Measurements from ENCODE around the gene NRF1. TPM values are rescaled to one million over a fixed set of nuclear protein-coding genes. Genes with fewer than 3 reads are reported as not detected.

NRF1 gene
- total and polyA plus RNA-seq, 10 of the 15 experiments (the other 5 are each of a cell fraction or from before 2014, with no cell fraction given): 3.5 to 23.1 (median 13.5) TPM

GRCh38 chr7:129665013-129665401 lies 53.5 kb downstream of the NRF1 start:
- TF ChIP-seq RAD51 (IDR thresholded peaks at IDR 0.05) (no peak), DPF2 (IDR thresholded peaks at IDR 0.05) (no peak)
- in situ Hi-C loops (cut with MboI) (loop anchor here (5.0 kb wide), 1 partner anchor 162 kb away; no protein-coding TSS in a partner anchor), intact Hi-C loops (cut with micrococcal nuclease; ENCODE audit: unreplicated experiment) (no loop called here)
- H3K4me2 ChIP-seq (ENCODE audit: control insufficient read depth, insufficient read depth): no peak overlapping the region
- BruUV-seq (replicated peaks): no TSS peak
- RAD21 ChIA-PET (ENCODE audit: unreplicated experiment): interaction anchor here (0.7 to 1.0 kb wide), 2 partner anchors 164 to 346 kb away, joined by 3 to 4 read pairs; no protein-coding TSS in a partner anchor
- H3K27ac ChIP-seq (ENCODE audit: control insufficient read depth, insufficient read depth): no peak overlapping the region
- H3K36me3 ChIP-seq (ENCODE audit: control insufficient read depth in 2 of 2, insufficient read depth in 2 of 2, low read length in 1 of 2): peaks cover 7 to 11% of the 10 kb centered on the region in 2 experiments
- DNase-seq (ENCODE audit: low read depth, low spot score): no peak
- no peaks in the 10 kb centered on the region for H3K79me2 ChIP-seq (ENCODE audit: control insufficient read depth, insufficient read depth, low read length)
- CTCF ChIA-PET: interaction anchor here (0.6 to 4.4 kb wide), 11 partner anchors 9 to 447 kb away, joined by 3 to 36 read pairs (median 5); no protein-coding TSS in a partner anchor
- peaks cover 14% of the 10 kb centered on the region for H3K9me3 ChIP-seq (replicated peaks; ENCODE audit: control insufficient read depth, insufficient read depth, low read length)
- no peaks in the 10 kb centered on the region for H3K27me3 ChIP-seq (replicated peaks in 1 of 2; ENCODE audit: control insufficient read depth in 2 of 2, insufficient read depth in 2 of 2, low read length in 1 of 2)
- no peak overlapping the region for H2AFZ ChIP-seq (ENCODE audit: control insufficient read depth, low read depth, low read length)
- H4K20me1 ChIP-seq (ENCODE audit: control insufficient read depth, insufficient read depth): no peaks in the 10 kb centered on the region
- no peak overlapping the region for H3K4me3 ChIP-seq
- ATAC-seq: no peak
- FAIRE-seq: no peak
- POLR2A ChIA-PET: no interaction called here
- no peaks in the 10 kb centered on the region for H3K4me1 ChIP-seq (ENCODE audit: control insufficient read depth, insufficient read depth, low read length)
- WGBS (ENCODE audit: insufficient coverage, insufficient replicate concordance, low lambda C conversion rate, missing lambda C conversion rate): 82% methylated on average over 3 of the region's 3 CpGs
- SMC1A ChIA-PET (ENCODE audit: uncharacterized antibody, unreplicated experiment): interaction anchor here (0.7 to 1.7 kb wide), 5 partner anchors 10 to 346 kb away, joined by 3 to 8 read pairs (median 4); no protein-coding TSS in a partner anchor
- H3K9ac ChIP-seq (ENCODE audit: control insufficient read depth, insufficient read depth, low read length): no peak overlapping the region

GRCh38 chr7:129667116-129667515 lies 55.6 kb downstream of the NRF1 start:
- CTCF ChIA-PET: interaction anchor here (0.7 to 4.4 kb wide), 3 partner anchors 25 to 344 kb away, joined by 3 to 36 read pairs (median 4); no protein-coding TSS in a partner anchor
- TF ChIP-seq RAD21 (IDR thresholded peaks at IDR 0.05; ENCODE audit: insufficient read depth, low read depth, low read length) (no peak), DPF2 (IDR thresholded peaks at IDR 0.05) (no peak), ATF3 (IDR thresholded peaks at IDR 0.05; ENCODE audit: borderline replicate concordance, extremely low read depth, low read depth, low read length) (no peak), POLR2AphosphoS2 (IDR thresholded peaks at IDR 0.05; ENCODE audit: low read depth, low read length) (no peak), HDAC2 (IDR thresholded peaks at IDR 0.05) (no peak)
- TF ChIP-seq, protein P1, sequence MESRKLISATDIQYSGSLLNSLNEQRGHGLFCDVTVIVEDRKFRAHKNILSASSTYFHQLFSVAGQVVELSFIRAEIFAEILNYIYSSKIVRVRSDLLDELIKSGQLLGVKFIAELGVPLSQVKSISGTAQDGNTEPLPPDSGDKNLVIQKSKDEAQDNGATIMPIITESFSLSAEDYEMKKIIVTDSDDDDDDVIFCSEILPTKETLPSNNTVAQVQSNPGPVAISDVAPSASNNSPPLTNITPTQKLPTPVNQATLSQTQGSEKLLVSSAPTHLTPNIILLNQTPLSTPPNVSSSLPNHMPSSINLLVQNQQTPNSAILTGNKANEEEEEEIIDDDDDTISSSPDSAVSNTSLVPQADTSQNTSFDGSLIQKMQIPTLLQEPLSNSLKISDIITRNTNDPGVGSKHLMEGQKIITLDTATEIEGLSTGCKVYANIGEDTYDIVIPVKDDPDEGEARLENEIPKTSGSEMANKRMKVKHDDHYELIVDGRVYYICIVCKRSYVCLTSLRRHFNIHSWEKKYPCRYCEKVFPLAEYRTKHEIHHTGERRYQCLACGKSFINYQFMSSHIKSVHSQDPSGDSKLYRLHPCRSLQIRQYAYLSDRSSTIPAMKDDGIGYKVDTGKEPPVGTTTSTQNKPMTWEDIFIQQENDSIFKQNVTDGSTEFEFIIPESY (IDR thresholded peaks at IDR 0.05): no peak
- TF ChIP-seq, protein P2, sequence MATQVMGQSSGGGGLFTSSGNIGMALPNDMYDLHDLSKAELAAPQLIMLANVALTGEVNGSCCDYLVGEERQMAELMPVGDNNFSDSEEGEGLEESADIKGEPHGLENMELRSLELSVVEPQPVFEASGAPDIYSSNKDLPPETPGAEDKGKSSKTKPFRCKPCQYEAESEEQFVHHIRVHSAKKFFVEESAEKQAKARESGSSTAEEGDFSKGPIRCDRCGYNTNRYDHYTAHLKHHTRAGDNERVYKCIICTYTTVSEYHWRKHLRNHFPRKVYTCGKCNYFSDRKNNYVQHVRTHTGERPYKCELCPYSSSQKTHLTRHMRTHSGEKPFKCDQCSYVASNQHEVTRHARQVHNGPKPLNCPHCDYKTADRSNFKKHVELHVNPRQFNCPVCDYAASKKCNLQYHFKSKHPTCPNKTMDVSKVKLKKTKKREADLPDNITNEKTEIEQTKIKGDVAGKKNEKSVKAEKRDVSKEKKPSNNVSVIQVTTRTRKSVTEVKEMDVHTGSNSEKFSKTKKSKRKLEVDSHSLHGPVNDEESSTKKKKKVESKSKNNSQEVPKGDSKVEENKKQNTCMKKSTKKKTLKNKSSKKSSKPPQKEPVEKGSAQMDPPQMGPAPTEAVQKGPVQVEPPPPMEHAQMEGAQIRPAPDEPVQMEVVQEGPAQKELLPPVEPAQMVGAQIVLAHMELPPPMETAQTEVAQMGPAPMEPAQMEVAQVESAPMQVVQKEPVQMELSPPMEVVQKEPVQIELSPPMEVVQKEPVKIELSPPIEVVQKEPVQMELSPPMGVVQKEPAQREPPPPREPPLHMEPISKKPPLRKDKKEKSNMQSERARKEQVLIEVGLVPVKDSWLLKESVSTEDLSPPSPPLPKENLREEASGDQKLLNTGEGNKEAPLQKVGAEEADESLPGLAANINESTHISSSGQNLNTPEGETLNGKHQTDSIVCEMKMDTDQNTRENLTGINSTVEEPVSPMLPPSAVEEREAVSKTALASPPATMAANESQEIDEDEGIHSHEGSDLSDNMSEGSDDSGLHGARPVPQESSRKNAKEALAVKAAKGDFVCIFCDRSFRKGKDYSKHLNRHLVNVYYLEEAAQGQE (IDR thresholded peaks at IDR 0.05; ENCODE audit: low read depth, low read length): no peak
- TF ChIP-seq, protein P3, sequence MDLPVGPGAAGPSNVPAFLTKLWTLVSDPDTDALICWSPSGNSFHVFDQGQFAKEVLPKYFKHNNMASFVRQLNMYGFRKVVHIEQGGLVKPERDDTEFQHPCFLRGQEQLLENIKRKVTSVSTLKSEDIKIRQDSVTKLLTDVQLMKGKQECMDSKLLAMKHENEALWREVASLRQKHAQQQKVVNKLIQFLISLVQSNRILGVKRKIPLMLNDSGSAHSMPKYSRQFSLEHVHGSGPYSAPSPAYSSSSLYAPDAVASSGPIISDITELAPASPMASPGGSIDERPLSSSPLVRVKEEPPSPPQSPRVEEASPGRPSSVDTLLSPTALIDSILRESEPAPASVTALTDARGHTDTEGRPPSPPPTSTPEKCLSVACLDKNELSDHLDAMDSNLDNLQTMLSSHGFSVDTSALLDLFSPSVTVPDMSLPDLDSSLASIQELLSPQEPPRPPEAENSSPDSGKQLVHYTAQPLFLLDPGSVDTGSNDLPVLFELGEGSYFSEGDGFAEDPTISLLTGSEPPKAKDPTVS (IDR thresholded peaks at IDR 0.05; ENCODE audit: low read depth, low read length): no peak

More at GRCh38 chr7:129667116-129667515, 55.6 kb downstream of the NRF1 start:
- BruUV-seq (replicated peaks): no TSS peak
- no peak for FAIRE-seq
- no peaks in the 10 kb centered on the region for H3K79me2 ChIP-seq (ENCODE audit: control insufficient read depth, insufficient read depth, low read length)
- H3K36me3 ChIP-seq (ENCODE audit: control insufficient read depth in 2 of 2, insufficient read depth in 2 of 2, low read length in 1 of 2): peaks cover 0 to 3% of the 10 kb centered on the region in 2 experiments; a peak in 1 of 4 replicates
- no peak for ATAC-seq
- H2AFZ ChIP-seq (ENCODE audit: control insufficient read depth, low read depth, low read length): no peak overlapping the region
- H3K9ac ChIP-seq (ENCODE audit: control insufficient read depth, insufficient read depth, low read length): no peak overlapping the region
- H3K4me2 ChIP-seq (ENCODE audit: control insufficient read depth, insufficient read depth): no peak overlapping the region
- H3K27me3 ChIP-seq (replicated peaks in 1 of 2; ENCODE audit: control insufficient read depth in 2 of 2, insufficient read depth in 2 of 2, low read length in 1 of 2): no peaks in the 10 kb centered on the region
- RAD21 ChIA-PET (ENCODE audit: unreplicated experiment): no interaction called here
- 96% methylated on average over 4 of the region's 4 CpGs for WGBS (ENCODE audit: insufficient coverage, insufficient replicate concordance, low lambda C conversion rate, missing lambda C conversion rate)
- SMC1A ChIA-PET (ENCODE audit: uncharacterized antibody, unreplicated experiment): no interaction called here
- H3K4me1 ChIP-seq (ENCODE audit: control insufficient read depth, insufficient read depth, low read length): no peaks in the 10 kb centered on the region
- no peak overlapping the region for H3K27ac ChIP-seq (ENCODE audit: control insufficient read depth, insufficient read depth)
- in situ Hi-C loops (cut with MboI): loop anchor here (5.0 kb wide), 1 partner anchor 160 kb away; no protein-coding TSS in a partner anchor
- no peaks in the 10 kb centered on the region for H4K20me1 ChIP-seq (ENCODE audit: control insufficient read depth, insufficient read depth)
- no peak overlapping the region for H3K4me3 ChIP-seq
- peaks cover 1% of the 10 kb centered on the region; the same call in 2 of the 3 replicates for H3K9me3 ChIP-seq (replicated peaks; ENCODE audit: control insufficient read depth, insufficient read depth, low read length)
- intact Hi-C loops (cut with micrococcal nuclease; ENCODE audit: unreplicated experiment): no loop called here
- POLR2A ChIA-PET: no interaction called here
- no peak for DNase-seq (ENCODE audit: low read depth, low spot score)
